NCI-H1417 (cell line): Measurements from ENCODE around the gene TGFBR3.
A peak's percentile ranks its signal among the peaks of the same experiment; 100 is the strongest.

Experiments
- DNase-seq, 3 experiments: peaks; one replicate each; lab custom pipeline; 2025; lab: John Stamatoyannopoulos, UW

TGFBR3 gene

DNA sequence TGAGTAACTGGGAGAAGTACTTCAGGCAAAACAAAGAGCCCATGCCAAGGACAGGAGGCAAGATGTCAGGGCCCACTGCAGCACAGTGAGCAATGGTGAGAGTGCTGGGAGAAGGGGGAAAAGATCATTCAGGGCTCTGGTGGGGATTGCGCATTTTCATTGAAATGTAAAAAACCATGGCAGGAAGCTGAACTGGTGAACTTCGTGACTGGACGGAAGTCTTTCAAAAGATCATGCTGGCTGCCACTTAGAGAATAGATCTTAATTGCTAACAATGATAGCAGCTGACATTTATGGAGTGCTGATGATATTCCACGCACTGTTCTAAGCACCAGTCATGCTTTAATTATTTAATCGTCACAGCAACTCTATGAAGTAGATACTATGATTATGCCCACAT is 107.0 kb downstream of the TGFBR3 start:
- peak in 1 of 3 experiments; percentile 40 for DNase-seq

DNA sequence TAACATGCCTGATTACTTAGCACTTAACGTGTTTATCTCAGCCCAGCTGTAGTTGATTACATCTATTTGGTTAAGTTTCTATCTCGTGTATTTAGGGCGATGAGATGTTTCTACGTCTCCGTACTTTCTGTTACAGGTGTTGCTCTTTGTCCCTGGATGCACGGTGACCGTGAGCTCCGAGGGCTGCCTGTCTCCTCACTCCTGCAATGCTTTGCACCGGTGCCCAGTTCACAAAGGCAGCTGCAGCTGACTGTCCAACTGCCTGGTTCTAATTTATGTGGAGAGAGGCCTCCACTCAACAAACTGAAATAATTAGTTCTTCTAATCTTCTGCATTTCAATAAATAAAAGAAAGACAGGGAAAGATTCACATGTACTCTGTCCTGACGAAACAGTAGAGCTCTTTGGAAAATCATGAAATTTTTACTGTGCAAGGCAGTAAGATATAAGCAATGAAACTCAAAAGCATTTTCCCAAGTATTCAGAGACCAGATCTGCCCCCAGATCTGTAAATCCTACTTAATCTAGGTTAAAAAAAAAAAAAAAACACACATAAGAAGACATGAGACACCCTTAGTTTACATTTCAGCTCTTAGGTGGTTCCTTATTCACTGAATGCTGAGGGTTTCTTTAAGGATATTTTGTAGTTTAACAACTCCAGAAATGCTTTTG is 108.2 kb downstream of the TGFBR3 start:
- DNase-seq, result peak in 2 of 3 experiments; percentile 56 to 80

GRCh38 chr1:91777196-91777595 is 108.8 kb downstream of the TGFBR3 start:
- DNase-seq, result peak in 1 of 3 experiments; percentile 35

- DNase-seq, result no peak
Observed at GRCh38 chr1:91776068-91776794, 109.7 kb downstream of the TGFBR3 start.

GRCh38 chr1:91775227-91775626 is 110.7 kb downstream of the TGFBR3 start:
- no peak for DNase-seq

- DNase-seq, result no peak
Observed at GRCh38 chr1:91774520-91775203, 111.3 kb downstream of the TGFBR3 start.

DNA sequence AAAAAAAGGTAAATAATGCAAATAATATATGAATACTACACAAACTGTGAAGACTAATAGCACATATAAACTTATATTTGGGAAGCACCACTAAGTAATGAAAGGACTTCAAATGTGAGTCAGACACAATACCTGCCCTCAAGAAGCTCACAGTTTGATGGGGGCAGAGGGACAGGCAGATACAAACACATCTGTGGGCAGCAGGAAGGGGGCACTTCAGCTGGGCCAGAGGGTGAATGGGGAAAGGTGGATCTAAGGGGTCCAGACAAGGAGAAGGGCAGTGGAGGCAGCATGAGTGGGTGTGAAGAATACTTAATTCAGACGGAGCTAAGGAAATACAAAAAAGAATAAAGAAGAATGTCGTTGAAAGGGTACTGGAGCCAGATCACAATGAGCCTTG is 114.2 kb downstream of the TGFBR3 start:
- no peak for DNase-seq

GRCh38 chr1:91770667-91771268 is 115.2 kb downstream of the TGFBR3 start:
- no peak for DNase-seq

DNA sequence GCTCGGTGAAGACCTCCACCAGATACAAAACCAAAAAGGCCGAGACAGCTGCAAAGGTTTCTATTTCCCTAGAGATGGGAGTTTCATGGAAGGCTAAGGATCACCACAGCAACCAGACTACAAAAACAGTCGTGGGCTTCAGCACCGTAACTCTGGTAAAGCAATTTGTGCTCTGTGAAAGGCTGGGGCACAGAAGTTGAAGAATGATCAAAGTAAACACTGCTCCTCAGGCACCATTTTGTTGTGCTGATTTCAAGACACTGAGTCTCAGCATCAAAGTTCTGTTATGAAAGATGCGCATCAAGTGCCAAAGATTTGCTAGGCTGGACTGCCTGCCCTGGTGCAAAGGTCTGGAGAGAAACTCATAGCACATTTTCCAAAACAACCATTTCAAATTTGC is 116.2 kb downstream of the TGFBR3 start:
- DNase-seq, result no peak

DNA sequence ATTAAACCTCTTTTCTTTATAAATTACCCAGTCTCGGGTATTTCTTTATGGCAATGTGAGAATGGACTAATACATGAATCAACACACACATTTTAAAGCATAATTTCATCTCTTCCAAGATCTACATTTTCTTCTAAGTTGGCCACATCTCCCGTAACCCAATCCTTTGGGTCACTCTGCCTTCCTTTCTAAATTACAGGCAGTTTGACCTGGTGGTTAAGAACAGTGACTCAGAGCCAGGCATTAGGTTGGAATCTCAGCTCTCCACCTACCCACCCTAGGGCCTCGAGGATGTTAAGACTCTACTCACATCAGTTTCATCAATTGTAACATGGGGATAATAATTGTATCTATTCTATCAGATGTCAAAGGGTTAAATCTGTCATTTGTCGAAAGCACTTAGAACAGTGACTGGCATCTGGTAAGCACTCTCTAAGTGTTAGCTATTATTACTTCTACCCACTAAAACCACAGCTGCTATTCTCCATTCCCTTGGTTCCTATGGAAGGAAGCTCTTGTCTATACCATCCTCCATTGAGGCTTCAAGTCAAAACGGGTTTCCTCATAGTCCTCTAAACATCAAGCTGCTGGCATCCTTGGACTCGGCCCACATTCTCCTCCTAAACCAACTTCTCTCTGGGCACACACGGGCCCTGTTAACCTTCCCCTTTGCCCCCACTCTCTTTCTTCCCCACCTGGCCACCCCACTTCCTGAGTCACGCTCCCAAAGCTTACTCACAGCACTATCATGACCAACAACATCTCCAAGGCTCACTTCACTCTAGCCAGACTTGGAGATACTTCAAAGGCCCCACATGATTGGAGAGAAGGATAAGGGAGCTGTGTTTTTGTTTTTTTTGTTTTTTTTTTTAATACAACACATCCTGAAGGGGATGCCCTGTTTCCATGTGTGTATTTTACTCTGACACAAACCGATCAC is 116.9 kb downstream of the TGFBR3 start:
- DNase-seq, result no peak

DNA sequence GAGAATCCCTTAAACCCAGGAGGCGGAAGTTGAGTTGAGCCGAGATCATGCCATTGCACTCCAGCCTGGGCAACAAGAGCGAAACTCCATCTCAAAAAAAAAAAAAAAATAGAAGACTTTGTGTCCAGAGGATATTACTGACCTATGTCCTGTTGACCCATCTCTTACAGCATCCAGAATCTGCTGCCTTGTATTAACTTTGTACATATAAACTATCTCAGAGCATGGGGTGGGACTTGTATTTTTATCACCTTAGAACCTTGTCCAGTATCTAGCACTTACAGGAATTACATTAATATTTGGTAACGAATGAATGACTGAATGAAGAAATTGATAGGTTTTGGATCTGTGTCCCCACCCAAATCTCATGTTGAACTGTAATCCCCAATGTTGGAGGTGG is 117.8 kb downstream of the TGFBR3 start:
- no peak for DNase-seq

GRCh38 chr1:91766883-91767282 is 119.1 kb downstream of the TGFBR3 start:
- DNase-seq, result no peak

DNA sequence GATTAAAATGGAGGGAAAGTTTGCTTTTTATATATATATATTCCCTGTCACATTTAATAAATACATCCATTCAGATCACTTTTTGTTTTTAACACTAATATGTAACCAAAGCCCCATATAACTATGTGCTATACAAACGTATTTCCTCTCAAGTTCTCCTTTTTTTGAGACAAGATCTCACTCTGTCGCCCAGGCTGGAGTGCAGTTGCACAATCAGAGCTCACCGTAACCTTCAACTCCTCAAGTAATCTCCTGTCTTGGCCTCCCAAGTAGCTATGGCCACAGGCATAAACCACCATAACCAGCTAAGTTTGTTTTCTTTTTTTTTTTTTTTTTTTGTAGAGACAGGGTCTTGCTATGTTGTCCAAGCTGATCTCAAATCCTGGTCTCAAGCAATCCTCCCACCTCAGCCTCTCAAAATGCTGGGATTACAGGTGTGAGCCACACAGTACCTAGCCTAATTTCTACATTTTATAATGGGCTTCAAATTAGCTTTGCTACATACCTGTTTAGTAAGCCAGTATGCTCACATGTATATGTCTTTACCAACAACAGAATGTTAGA is 120.0 kb downstream of the TGFBR3 start:
- no peak for DNase-seq

DNA sequence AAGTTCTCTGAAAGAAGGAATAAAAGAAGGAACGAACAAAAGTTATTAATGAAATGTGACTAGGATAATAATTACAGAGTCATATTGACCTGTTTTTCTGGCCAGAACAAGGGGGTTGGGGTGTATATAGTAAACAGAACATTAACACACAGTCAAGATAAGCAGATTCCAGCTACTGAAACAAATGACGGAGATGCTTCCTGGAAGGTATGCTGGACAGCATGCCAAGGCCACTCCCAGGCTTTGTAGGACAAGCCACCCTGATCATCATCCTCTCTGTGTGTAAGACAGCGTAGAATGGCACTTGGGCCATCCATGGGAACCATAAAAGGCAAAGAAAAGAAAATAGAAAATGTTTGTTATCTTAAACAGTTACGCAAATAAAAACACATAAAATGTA is 120.7 kb downstream of the TGFBR3 start:
- DNase-seq, result no peak

DNA sequence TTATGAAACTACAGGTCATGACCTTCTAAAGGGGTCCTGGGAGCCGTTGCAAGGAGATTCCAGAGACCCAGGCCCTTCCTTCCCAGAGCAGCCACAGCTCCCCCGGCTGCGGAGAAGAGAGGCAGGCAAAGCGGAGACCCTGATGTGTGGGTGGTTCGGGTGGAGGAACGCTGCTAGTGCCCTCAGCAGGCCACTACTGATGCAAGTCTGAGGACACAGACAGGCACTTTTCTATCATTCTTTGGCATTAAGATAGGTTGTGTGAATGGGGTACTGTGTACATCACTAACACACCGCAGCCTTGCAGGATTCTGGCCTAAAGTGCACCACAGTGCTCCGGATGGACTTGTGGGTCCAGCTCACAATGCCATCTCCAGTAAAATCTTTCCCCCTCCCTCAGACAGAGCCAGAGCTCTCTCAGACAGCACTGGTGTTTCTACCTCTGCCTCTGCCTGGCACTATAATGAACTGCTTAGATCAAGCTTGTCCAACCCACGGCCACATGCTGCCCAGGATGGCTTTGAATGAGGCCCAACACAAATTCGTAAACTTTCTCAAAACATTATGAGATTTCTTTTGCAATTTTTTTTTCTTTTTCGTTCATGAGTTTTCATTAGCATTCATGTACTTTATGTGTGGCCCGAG is 121.4 kb downstream of the TGFBR3 start:
- DNase-seq, result no peak

DNA sequence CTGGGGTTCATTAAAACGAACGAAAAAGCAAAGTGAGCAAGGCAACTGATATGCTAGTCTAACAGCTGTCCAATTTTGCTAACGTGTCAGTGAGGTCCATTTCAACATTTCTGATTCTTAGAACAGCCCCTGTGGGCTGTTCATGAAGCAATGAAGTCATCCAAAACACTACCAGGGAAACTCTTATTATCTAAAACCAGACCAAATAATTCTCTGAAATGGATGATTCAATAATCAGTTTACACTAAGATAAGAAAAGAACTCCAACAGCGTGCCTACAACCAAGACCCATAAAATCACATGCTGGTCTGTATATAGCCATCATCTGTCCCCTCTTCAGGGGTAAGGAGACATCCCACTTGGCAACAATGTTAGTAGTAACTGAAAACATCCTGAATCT is 122.7 kb downstream of the TGFBR3 start:
- no peak for DNase-seq

DNA sequence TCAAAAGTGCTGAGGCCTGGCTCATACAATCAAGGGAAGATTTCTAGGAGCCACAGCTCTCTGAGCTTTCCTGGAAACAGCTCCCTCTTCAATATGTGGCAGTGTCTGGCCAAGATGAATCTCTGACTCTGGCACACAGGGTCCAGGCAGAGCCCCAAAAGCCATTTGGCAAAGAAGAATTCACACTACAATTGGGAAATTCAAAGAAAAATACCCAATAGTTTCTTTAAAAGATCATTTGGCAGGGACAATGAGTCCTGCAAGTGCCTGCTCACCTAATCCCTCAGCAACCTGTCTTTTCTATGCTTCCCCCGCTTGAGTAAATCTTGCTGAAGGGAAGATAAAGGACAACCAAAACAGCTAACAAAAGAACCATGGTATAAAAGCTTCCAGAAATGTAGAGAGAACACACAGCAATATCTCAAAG is 124.6 kb downstream of the TGFBR3 start:
- DNase-seq, result no peak

- no peak for DNase-seq
Observed at GRCh38 chr1:91760512-91760911, 125.4 kb downstream of the TGFBR3 start.

DNA sequence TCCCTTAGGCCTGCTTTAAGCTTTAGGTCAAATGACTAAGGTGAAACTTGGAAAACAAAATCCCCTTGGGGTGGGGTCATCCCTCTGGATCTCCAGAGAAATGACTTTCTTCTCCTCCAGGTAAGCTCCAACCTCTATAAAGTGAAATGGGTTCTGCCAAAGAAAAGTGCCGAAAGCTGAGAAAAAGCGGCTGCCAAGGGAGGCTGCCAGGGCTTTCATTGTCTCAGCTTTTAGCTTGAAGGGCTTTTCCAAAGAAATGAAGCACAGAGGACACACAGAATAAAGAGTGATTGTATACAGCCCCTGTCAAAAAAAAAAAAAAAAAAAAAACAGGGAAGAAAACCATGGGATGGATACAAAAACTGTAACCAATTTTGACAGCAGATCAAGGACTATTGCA is 126.9 kb downstream of the TGFBR3 start:
- no peak for DNase-seq

GRCh38 chr1:91757763-91758460 is 128.0 kb downstream of the TGFBR3 start:
- no peak for DNase-seq
